Keratinocyte (primary cell): ENCODE data around the gene PTPRN2. TPM values are rescaled to one million over a fixed set of nuclear protein-coding genes. Genes with fewer than 3 reads are reported as not detected.

Experiments
- DNase-seq: peaks from one replicate; pipeline ENCODE4 v3.0.0-alpha.2; 2011; ENCODE audit warnings: low read depth, missing footprints, low spot score
- FAIRE-seq: peaks from 2 replicates; lab custom pipeline; 2011; peaks lifted over from hg19 to GRCh38; lab: Jason Lieb, UNC
- H2AFZ ChIP-seq: 2 replicates; pipeline ENCODE4 v1.6.0; 2012; ENCODE audit warnings: low read length, control low read depth, inconsistent platforms; ENCODE audit not compliant: control insufficient read depth
- H3K27ac ChIP-seq: 2 replicates; pipeline ENCODE4 v1.5.1; 2011; ENCODE audit warnings: low read length; ENCODE audit not compliant: control insufficient read depth, insufficient read depth
- H3K27me3 ChIP-seq: 3 replicates; pipeline ENCODE4 v1.6.0; 2011; ENCODE audit warnings: low read length; ENCODE audit not compliant: control insufficient read depth, insufficient read depth; ENCODE audit errors: extremely low read depth
- H3K36me3 ChIP-seq, 2 experiments: 2 replicates in 1 of 2; 3 replicates in 1 of 2; pipeline ENCODE4 v1.5.1; 2011; ENCODE audit warnings: low read length in 2 of 2, mild to moderate bottlenecking in 1 of 2; ENCODE audit not compliant: control insufficient read depth in 2 of 2, insufficient read depth in 2 of 2; ENCODE audit errors: extremely low read depth in 1 of 2
- H3K4me1 ChIP-seq: 3 replicates; pipeline ENCODE4 v1.5.1; 2011; ENCODE audit warnings: low read length; ENCODE audit not compliant: control insufficient read depth, insufficient read depth; ENCODE audit errors: extremely low read depth
- H3K4me2 ChIP-seq: 3 replicates; pipeline ENCODE4 v1.6.0; 2011; ENCODE audit warnings: low read depth, low read length; ENCODE audit not compliant: control insufficient read depth, insufficient read depth; ENCODE audit errors: extremely low read depth
- H3K4me3 ChIP-seq, 3 experiments: fragments of 200-600 bp in 1 of 3; sonication (generic) in 1 of 3; 2 replicates in 2 of 3; 3 replicates in 1 of 3; pipeline ENCODE4 v1.5.1; 2011 to 2016; ENCODE audit warnings: low read length in 3 of 3, mild to moderate bottlenecking in 3 of 3, control low read depth in 2 of 3, inconsistent platforms in 1 of 3, low read depth in 1 of 3, mixed read lengths in 1 of 3, mixed run types in 1 of 3, moderate library complexity in 1 of 3; ENCODE audit not compliant: control insufficient read depth in 2 of 3, insufficient read depth in 2 of 3; ENCODE audit errors: extremely low read depth in 1 of 3
- H3K79me2 ChIP-seq: 2 replicates; pipeline ENCODE4 v1.6.0; 2012; ENCODE audit warnings: low read length; ENCODE audit not compliant: control insufficient read depth, insufficient read depth
- H3K9ac ChIP-seq: 3 replicates; pipeline ENCODE4 v1.6.0; 2011; ENCODE audit warnings: low read length; ENCODE audit not compliant: control insufficient read depth, insufficient read depth; ENCODE audit errors: extremely low read depth
- H3K9me1 ChIP-seq: 3 replicates; pipeline ENCODE4 v1.6.0; 2011; ENCODE audit warnings: low read length; ENCODE audit not compliant: control insufficient read depth, insufficient read depth; ENCODE audit errors: extremely low read depth
- H3K9me3 ChIP-seq: 2 replicates; pipeline ENCODE4 v1.5.1; 2012; ENCODE audit warnings: low read depth, low read length; ENCODE audit not compliant: control insufficient read depth
- H4K20me1 ChIP-seq: 3 replicates; pipeline ENCODE4 v1.6.0; 2011; ENCODE audit warnings: low read length; ENCODE audit not compliant: control insufficient read depth, insufficient read depth; ENCODE audit errors: extremely low read depth
- EZH2 ChIP-seq: IDR thresholded peaks from one replicate; pipeline ENCODE4 v1.6.1; 2012; ENCODE audit warnings: inconsistent platforms, mild to moderate bottlenecking, low read length, moderate library complexity
- dilution Hi-C: fragments of 300-500 bp; cut with MboI; formaldehyde crosslinking; loops from one replicate; pipeline ENCODE4 v1.7.0; 2020; ENCODE audit warnings: low sequenced_read_pairs; ENCODE audit not compliant: extremely low pct_ligation_motif_present
- polyA plus RNA-seq, 5 experiments: library from polyadenylated mRNA; depleted of rRNA in 3 of 5; stranded (reverse) in 3 of 5; stranded (forward) in 1 of 5; unstranded in 1 of 5; fragments of >200 nt; gene quantifications; 1 replicate in 1 of 5; 2 replicates in 3 of 5; 3 replicates in 1 of 5; pipeline versions ENCODE4 v1.2.1 to v1.2.3, GENCODE V29; 2011 to 2012; ENCODE audit warnings: missing spikeins in 2 of 5, low read depth in 1 of 5, low replicate concordance in 1 of 5
- TF ChIP-seq, protein P1 (sequence below), 3 experiments: IDR thresholded peaks in 1 of 3; conservative IDR thresholded peaks in 1 of 3; optimal IDR thresholded peaks in 1 of 3; 2 replicates in 2 of 3; 3 replicates in 1 of 3; pipeline versions ENCODE3 to v1.5.1; 2011; ENCODE audit warnings: low read length in 3 of 3, mild to moderate bottlenecking in 3 of 3, moderate library complexity in 2 of 3, control low read depth in 1 of 3, inconsistent platforms in 1 of 3; ENCODE audit not compliant: insufficient read depth in 2 of 3; ENCODE audit errors: extremely low read depth in 1 of 3

PTPRN2 gene
- polyA plus RNA-seq, 1 donor (not counting 4 experiments of a cell fraction or from before 2014, with no cell fraction given): not detected

DNA sequence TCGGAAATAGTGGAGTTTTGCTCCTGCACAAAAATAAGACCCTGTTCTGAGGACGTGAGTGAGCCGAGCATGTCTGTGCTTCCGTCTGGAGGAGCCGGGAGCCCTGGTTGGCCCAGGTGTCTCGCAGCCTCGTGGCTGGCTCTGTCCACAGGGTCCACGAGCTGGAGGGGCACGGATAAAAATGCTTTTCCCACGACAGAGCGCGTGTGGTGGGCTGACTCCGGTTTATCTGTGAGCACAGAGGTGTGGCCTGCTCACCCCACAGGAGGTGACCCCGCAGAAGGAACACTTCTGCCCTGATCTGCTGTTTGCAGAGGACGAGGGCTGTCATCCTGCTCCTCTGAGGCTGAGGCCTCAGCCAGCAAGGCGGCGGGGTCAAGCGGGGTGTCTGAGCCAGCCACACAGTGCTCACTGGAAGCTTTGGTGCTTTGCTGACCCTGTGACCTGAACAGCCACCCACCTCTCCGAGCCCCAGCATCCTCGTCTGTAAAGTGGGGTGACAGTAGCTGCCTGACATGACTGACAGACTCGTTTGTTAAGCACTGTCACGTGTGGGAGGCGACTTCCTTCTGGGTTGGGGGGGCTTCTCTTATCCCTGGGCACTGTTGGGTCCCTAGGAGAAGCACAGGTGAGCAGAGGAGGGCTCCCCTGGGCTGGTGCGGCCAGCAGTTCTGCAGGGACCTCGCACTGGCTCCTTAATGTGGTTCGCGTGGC lies 1088.3 kb downstream of the PTPRN2 start:
- Histone ChIP-seq H4K20me1 (no peaks in the 10 kb centered on the region), H3K4me1 (no peaks in the 10 kb centered on the region), H3K4me3 (no peak overlapping the region), H3K9me1 (no peaks in the 10 kb centered on the region), H3K27me3 (no peaks in the 10 kb centered on the region), H3K36me3 (no peaks in the 10 kb centered on the region), H3K79me2 (no peaks in the 10 kb centered on the region), H3K4me2 (no peak overlapping the region), H3K9ac (no peak overlapping the region), H3K27ac (no peak overlapping the region), H3K9me3 (peaks cover 2% of the 10 kb centered on the region), H2AFZ (no peak overlapping the region)
- dilution Hi-C loops: no loop called here
- DNase-seq (no peak), FAIRE-seq (no peak)
- no peak for TF ChIP-seq EZH2
- TF ChIP-seq, protein P1, sequence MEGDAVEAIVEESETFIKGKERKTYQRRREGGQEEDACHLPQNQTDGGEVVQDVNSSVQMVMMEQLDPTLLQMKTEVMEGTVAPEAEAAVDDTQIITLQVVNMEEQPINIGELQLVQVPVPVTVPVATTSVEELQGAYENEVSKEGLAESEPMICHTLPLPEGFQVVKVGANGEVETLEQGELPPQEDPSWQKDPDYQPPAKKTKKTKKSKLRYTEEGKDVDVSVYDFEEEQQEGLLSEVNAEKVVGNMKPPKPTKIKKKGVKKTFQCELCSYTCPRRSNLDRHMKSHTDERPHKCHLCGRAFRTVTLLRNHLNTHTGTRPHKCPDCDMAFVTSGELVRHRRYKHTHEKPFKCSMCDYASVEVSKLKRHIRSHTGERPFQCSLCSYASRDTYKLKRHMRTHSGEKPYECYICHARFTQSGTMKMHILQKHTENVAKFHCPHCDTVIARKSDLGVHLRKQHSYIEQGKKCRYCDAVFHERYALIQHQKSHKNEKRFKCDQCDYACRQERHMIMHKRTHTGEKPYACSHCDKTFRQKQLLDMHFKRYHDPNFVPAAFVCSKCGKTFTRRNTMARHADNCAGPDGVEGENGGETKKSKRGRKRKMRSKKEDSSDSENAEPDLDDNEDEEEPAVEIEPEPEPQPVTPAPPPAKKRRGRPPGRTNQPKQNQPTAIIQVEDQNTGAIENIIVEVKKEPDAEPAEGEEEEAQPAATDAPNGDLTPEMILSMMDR (optimal IDR thresholded peaks at IDR 0.05 in 1 of 3, IDR thresholded peaks at IDR 0.05 in 1 of 3, conservative IDR thresholded peaks at IDR 0.05 in 1 of 3; ENCODE audit: extremely low read depth in 1 of 3, insufficient read depth in 2 of 3, low read length in 3 of 3): no peak

DNA sequence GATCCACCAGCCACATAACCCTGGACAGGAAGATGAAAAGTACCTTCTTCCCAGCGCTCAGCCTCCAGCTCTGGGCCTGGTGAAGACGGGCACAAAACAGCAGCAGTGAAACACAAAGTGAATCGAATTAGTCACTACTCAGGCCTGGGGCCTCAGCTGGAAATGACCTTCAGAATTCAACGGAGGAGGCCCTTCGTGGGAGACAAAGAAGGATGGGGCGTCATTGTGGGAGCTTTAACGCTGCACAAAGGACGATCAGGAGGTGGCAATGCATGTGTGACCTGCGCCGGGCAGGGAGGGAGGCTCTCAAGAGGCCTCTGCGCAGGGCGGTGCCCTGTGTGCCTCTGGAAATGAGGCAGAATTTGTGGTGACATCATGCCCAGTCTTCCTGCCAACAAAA lies 1089.0 kb downstream of the PTPRN2 start:
- no peak overlapping the region for H3K9ac ChIP-seq
- H3K9me1 ChIP-seq: no peaks in the 10 kb centered on the region
- H3K9me3 ChIP-seq: peaks cover 2% of the 10 kb centered on the region
- H3K27me3 ChIP-seq: no peaks in the 10 kb centered on the region
- DNase-seq (no peak), FAIRE-seq (no peak)
- no peaks in the 10 kb centered on the region for H3K36me3 ChIP-seq
- dilution Hi-C loops: no loop called here
- no peaks in the 10 kb centered on the region for H3K4me1 ChIP-seq
- no peak overlapping the region for H3K4me2 ChIP-seq
- H2AFZ ChIP-seq: no peak overlapping the region
- H4K20me1 ChIP-seq: no peaks in the 10 kb centered on the region
- no peak overlapping the region for H3K27ac ChIP-seq
- no peak overlapping the region for H3K4me3 ChIP-seq
- H3K79me2 ChIP-seq: no peaks in the 10 kb centered on the region
- TF ChIP-seq EZH2: no peak
- TF ChIP-seq, protein P1 (optimal IDR thresholded peaks at IDR 0.05 in 1 of 3, IDR thresholded peaks at IDR 0.05 in 1 of 3, conservative IDR thresholded peaks at IDR 0.05 in 1 of 3; ENCODE audit: extremely low read depth in 1 of 3, insufficient read depth in 2 of 3, low read length in 3 of 3): no peak
